HUDEP-2 (cell line): Measurements from ENCODE around the gene KAT6B.
"Not testable (repeated sequence)": the region's sequence is repeated elsewhere in the genome, so short reads cannot be mapped to it uniquely, and the experiment has no call there.

ENCODE experiments used
- DNase-seq, 76 experiments: peaks; one replicate each; lab custom pipeline; 2025; ENCODE audit not compliant: unreplicated experiment in 76 of 76; lab: John Stamatoyannopoulos, UW

KAT6B gene

GRCh38 chr10:74855439-74855838 lies 29.0 kb downstream of the KAT6B start:
- DNase-seq = no peak

- DNase-seq = no peak
These were observed 30.5 kb downstream of the KAT6B start for GRCh38 chr10:74856940-74857339.

GRCh38 chr10:74857586-74857985 lies 31.2 kb downstream of the KAT6B start:
- no peak for DNase-seq

GRCh38 chr10:74859546-74859945 lies 33.1 kb downstream of the KAT6B start:
- DNase-seq = no peak

GRCh38 chr10:74862625-74863024 lies 36.2 kb downstream of the KAT6B start:
- no peak for DNase-seq

GRCh38 chr10:74863551-74863950 lies 37.2 kb downstream of the KAT6B start:
- no peak for DNase-seq

- DNase-seq = no peak
These were observed 41.0 kb downstream of the KAT6B start for GRCh38 chr10:74867351-74867750.

GRCh38 chr10:74868392-74868977 lies 42.1 kb downstream of the KAT6B start:
- DNase-seq = no peak

GRCh38 chr10:74869635-74870034 lies 43.2 kb downstream of the KAT6B start:
- no peak for DNase-seq

GRCh38 chr10:74870191-74870590 lies 43.8 kb downstream of the KAT6B start:
- DNase-seq = no peak

- DNase-seq = no peak
These were observed 45.4 kb downstream of the KAT6B start for GRCh38 chr10:74871595-74872382.

GRCh38 chr10:74873803-74874454 lies 47.5 kb downstream of the KAT6B start:
- no peak for DNase-seq

- no peak for DNase-seq
These were observed 48.2 kb downstream of the KAT6B start for GRCh38 chr10:74874649-74875048.

GRCh38 chr10:74875068-74875467 lies 48.7 kb downstream of the KAT6B start:
- no peak for DNase-seq

GRCh38 chr10:74875966-74876365 lies 49.6 kb downstream of the KAT6B start:
- no peak for DNase-seq

- DNase-seq = not testable (repeated sequence)
These were observed 50.7 kb downstream of the KAT6B start for GRCh38 chr10:74877054-74877453.

- DNase-seq = no peak
These were observed 51.5 kb downstream of the KAT6B start for GRCh38 chr10:74877898-74878297.

GRCh38 chr10:74880041-74880440 lies 53.6 kb downstream of the KAT6B start:
- no peak for DNase-seq

GRCh38 chr10:74881253-74881884 lies 55.0 kb downstream of the KAT6B start:
- DNase-seq = no peak

GRCh38 chr10:74882427-74882826 lies 56.0 kb downstream of the KAT6B start:
- DNase-seq = no peak

- no peak for DNase-seq
These were observed 56.4 kb downstream of the KAT6B start for GRCh38 chr10:74882831-74883230.
